Neutrophil (primary cell): ENCODE measurements around the gene HDAC6.

ENCODE experiments used
- H3K27ac ChIP-seq: fragments of 200-600 bp; sonication (generic); 2 replicates; pipeline ENCODE4 v1.5.1; 2016; ENCODE audit warnings: mild to moderate bottlenecking, moderate library complexity
- H3K27me3 ChIP-seq: fragments of 200-600 bp; sonication (generic); 2 replicates; pipeline ENCODE4 v1.6.0; 2016; ENCODE audit warnings: mild to moderate bottlenecking
- H3K36me3 ChIP-seq: fragments of 200-600 bp; sonication (generic); 2 replicates; pipeline ENCODE4 v1.5.1; 2017
- H3K4me1 ChIP-seq, 2 experiments: fragments of 200-600 bp in 1 of 2; sonication (generic) in 1 of 2; 1 replicate in 1 of 2; 2 replicates in 1 of 2; pipeline versions ENCODE4 v1.5.1 to v1.6.1; 2013 to 2016; ENCODE audit warnings: low read depth in 1 of 2, low read length in 1 of 2, mild to moderate bottlenecking in 1 of 2, moderate library complexity in 1 of 2; ENCODE audit not compliant: control insufficient read depth in 1 of 2, insufficient read depth in 1 of 2
- H3K4me3 ChIP-seq, 2 experiments: fragments of 200-600 bp in 1 of 2; sonication (generic) in 1 of 2; 1 replicate in 1 of 2; 2 replicates in 1 of 2; pipeline ENCODE4 v1.5.1; 2013 to 2016; ENCODE audit warnings: low read depth in 1 of 2, low read length in 1 of 2, mild to moderate bottlenecking in 1 of 2, moderate library complexity in 1 of 2
- H3K9me3 ChIP-seq: fragments of 200-600 bp; sonication (generic); 2 replicates; pipeline ENCODE4 v1.5.1; 2016
- CTCF ChIP-seq: fragments of 200-600 bp; sonication (generic); IDR thresholded peaks from 2 replicates; pipeline ENCODE4 v1.5.1; 2016; ENCODE audit warnings: antibody characterized with exemption

Gene HDAC6

GRCh38 chrX:48782216-48782615 lies 19.7 kb upstream of the HDAC6 start:
- Histone ChIP-seq H3K27ac (no peak overlapping the region), H3K4me3 (no peak overlapping the region), H3K27me3 (no peaks in the 10 kb centered on the region), H3K9me3 (no peaks in the 10 kb centered on the region), H3K4me1 (no peaks in the 10 kb centered on the region), H3K36me3 (no peaks in the 10 kb centered on the region)
- TF ChIP-seq CTCF, result no peak

GRCh38 chrX:48782795-48783194 lies 19.1 kb upstream of the HDAC6 start:
- no peak overlapping the region for H3K4me3 ChIP-seq
- TF ChIP-seq CTCF, result no peak
- H3K27me3 ChIP-seq, result no peaks in the 10 kb centered on the region
- H3K36me3 ChIP-seq, result no peaks in the 10 kb centered on the region
- H3K4me1 ChIP-seq, result no peaks in the 10 kb centered on the region
- H3K27ac ChIP-seq, result no peak overlapping the region
- H3K9me3 ChIP-seq, result no peaks in the 10 kb centered on the region

GRCh38 chrX:48784726-48785125 lies 17.1 kb upstream of the HDAC6 start:
- no peak for TF ChIP-seq CTCF
- Histone ChIP-seq H3K4me3 (no peak overlapping the region), H3K27me3 (no peaks in the 10 kb centered on the region), H3K27ac (no peak overlapping the region), H3K9me3 (no peaks in the 10 kb centered on the region), H3K4me1 (peaks cover 3 to 4% of the 10 kb centered on the region in 2 experiments), H3K36me3 (no peaks in the 10 kb centered on the region)

GRCh38 chrX:48785186-48785539 lies 16.7 kb upstream of the HDAC6 start:
- Histone ChIP-seq H3K36me3 (no peaks in the 10 kb centered on the region), H3K27ac (no peak overlapping the region), H3K27me3 (no peaks in the 10 kb centered on the region), H3K9me3 (no peaks in the 10 kb centered on the region), H3K4me3 (no peak overlapping the region), H3K4me1 (peaks cover 7 to 8% of the 10 kb centered on the region in 2 experiments)
- no peak for TF ChIP-seq CTCF

GRCh38 chrX:48785540-48786214 lies 16.2 kb upstream of the HDAC6 start:
- Histone ChIP-seq H3K27ac (no peak overlapping the region), H3K36me3 (no peaks in the 10 kb centered on the region), H3K4me1 (peaks cover 7 to 9% of the 10 kb centered on the region in 2 experiments), H3K4me3 (no peak overlapping the region), H3K27me3 (no peaks in the 10 kb centered on the region), H3K9me3 (no peaks in the 10 kb centered on the region)
- TF ChIP-seq CTCF, result no peak
